CD14-positive monocyte (primary cell): ENCODE measurements around the gene CNRIP1. TPM values are rescaled to one million over a fixed set of nuclear protein-coding genes. Genes with fewer than 3 reads are reported as not detected.

Experiments
- DNase-seq, 3 donors: peaks; one replicate each; pipeline ENCODE4 v3.0.0-alpha.2; 2011 to 2022
- H2AFZ ChIP-seq: 2 replicates; pipeline ENCODE4 v1.6.0; 2012; ENCODE audit warnings: mild to moderate bottlenecking, low read depth, low read length, inconsistent platforms; ENCODE audit not compliant: insufficient read depth, poor library complexity, severe bottlenecking
- H3K27ac ChIP-seq, 2 donors: 1 replicate in 1 of 2; 2 replicates in 1 of 2; pipeline ENCODE4 v1.5.1; 2012 to 2013; ENCODE audit warnings: low read length in 2 of 2, control low read depth in 1 of 2, inconsistent platforms in 1 of 2, low read depth in 1 of 2, mild to moderate bottlenecking in 1 of 2
- H3K27me3 ChIP-seq, 2 donors: one replicate each; pipeline versions ENCODE4 v1.6.0 to v1.6.1; 2011 to 2013; ENCODE audit warnings: low read length in 2 of 2; ENCODE audit not compliant: control insufficient read depth in 2 of 2, insufficient read depth in 2 of 2
- H3K36me3 ChIP-seq, 2 donors: replicated peaks in 1 of 2; 1 replicate in 1 of 2; 2 replicates in 1 of 2; pipeline versions ENCODE4 v1.5.1 to v1.6.1; 2012 to 2013; ENCODE audit warnings: low read length in 2 of 2, control low read depth in 1 of 2, inconsistent platforms in 1 of 2, mild to moderate bottlenecking in 1 of 2; ENCODE audit not compliant: insufficient read depth in 2 of 2, control insufficient read depth in 1 of 2
- H3K4me1 ChIP-seq, 2 donors: 1 replicate in 1 of 2; 2 replicates in 1 of 2; pipeline versions ENCODE4 v1.5.1 to v1.6.1; 2012 to 2013; ENCODE audit warnings: low read length in 2 of 2, control low read depth in 1 of 2, inconsistent platforms in 1 of 2, mild to moderate bottlenecking in 1 of 2, moderate library complexity in 1 of 2; ENCODE audit not compliant: insufficient read depth in 2 of 2, control insufficient read depth in 1 of 2
- H3K4me2 ChIP-seq: replicated peaks from 2 replicates; pipeline ENCODE3; 2012; ENCODE audit warnings: low read length, moderate library complexity, mild to moderate bottlenecking; ENCODE audit not compliant: poor library complexity, severe bottlenecking; ENCODE audit errors: extremely low read depth
- H3K4me3 ChIP-seq, 3 experiments: fragments of 200-600 bp in 1 of 3; sonication (generic) in 1 of 3; replicated peaks in 1 of 3; 1 replicate in 2 of 3; 2 replicates in 1 of 3; pipeline ENCODE4 v1.5.1; 2011 to 2013; ENCODE audit warnings: low read length in 3 of 3, mild to moderate bottlenecking in 3 of 3, control low read depth in 2 of 3, low read depth in 2 of 3, inconsistent platforms in 1 of 3, moderate library complexity in 1 of 3
- H3K79me2 ChIP-seq: 2 replicates; pipeline ENCODE4 v1.6.0; 2012; ENCODE audit warnings: mild to moderate bottlenecking, control low read depth, inconsistent platforms, low read length, moderate library complexity; ENCODE audit not compliant: insufficient read depth
- H3K9ac ChIP-seq: 2 replicates; pipeline ENCODE4 v1.6.0; 2017; ENCODE audit warnings: low read length, mild to moderate bottlenecking; ENCODE audit not compliant: insufficient read depth, poor library complexity, severe bottlenecking
- H3K9me3 ChIP-seq, 2 donors: replicated peaks in 1 of 2; 1 replicate in 1 of 2; 2 replicates in 1 of 2; pipeline versions ENCODE4 v1.5.1 to v1.6.1; 2012 to 2013; ENCODE audit warnings: low read length in 2 of 2, control low read depth in 1 of 2; ENCODE audit not compliant: control insufficient read depth in 1 of 2, insufficient read depth in 1 of 2
- H4K20me1 ChIP-seq: 2 replicates; pipeline ENCODE4 v1.6.0; 2012; ENCODE audit warnings: mild to moderate bottlenecking, low read length, control low read depth, moderate library complexity; ENCODE audit not compliant: insufficient read depth
- H3K27ac Mint-ChIP-seq, 7 donors: one replicate each; pipeline ENCODE4 v1.8.0; 2020; ENCODE audit warnings: mild to moderate bottlenecking in 7 of 7, mixed read lengths in 7 of 7, moderate library complexity in 6 of 7, inconsistent platforms in 2 of 7
- H3K27me3 Mint-ChIP-seq, 3 donors: one replicate each; pipeline ENCODE4 v1.8.0; 2021 to 2022; ENCODE audit warnings: low read depth in 3 of 3, mild to moderate bottlenecking in 3 of 3, mixed read lengths in 3 of 3, moderate library complexity in 3 of 3, inconsistent platforms in 1 of 3
- H3K36me3 Mint-ChIP-seq, 2 donors: one replicate each; pipeline ENCODE4 v1.8.0; 2020; ENCODE audit warnings: mixed read lengths in 2 of 2, inconsistent platforms in 1 of 2, mild to moderate bottlenecking in 1 of 2
- H3K4me1 Mint-ChIP-seq: one replicate; pipeline ENCODE4 v1.8.0; 2020; ENCODE audit warnings: mild to moderate bottlenecking, mixed read lengths
- H3K4me3 Mint-ChIP-seq, 2 donors: one replicate each; pipeline ENCODE4 v1.8.0; 2020; ENCODE audit warnings: mild to moderate bottlenecking in 2 of 2, mixed read lengths in 2 of 2, moderate library complexity in 1 of 2
- H3K9me3 Mint-ChIP-seq, 7 donors: one replicate each; pipeline ENCODE4 v1.8.0; 2020 to 2022; ENCODE audit warnings: mixed read lengths in 7 of 7, mild to moderate bottlenecking in 6 of 7, moderate library complexity in 6 of 7, inconsistent platforms in 2 of 7
- WGBS: methylation state at CpG from one replicate; pipeline ENCODE4 v1.1.5; 2013; ENCODE audit warnings: missing lambda C conversion rate; ENCODE audit not compliant: insufficient coverage; 5-methylcytosine and 5-hydroxymethylcytosine counted together
- intact Hi-C, 2 donors: fragments of 100-400 bp; cut with micrococcal nuclease; formaldehyde crosslinking; loops; one replicate each; pipeline versions ENCODE4 v1.15.0 to v1.15.1; 2023
- polyA plus RNA-seq, 3 donors: library from polyadenylated mRNA; depleted of rRNA in 1 of 3; unstranded in 2 of 3; stranded (reverse) in 1 of 3; fragments of 300-500 nt in 2 of 3; fragments of >200 nt in 1 of 3; fragmentation: Illumina TruSeq in 2 of 3; gene quantifications; 1 replicate in 2 of 3; 2 replicates in 1 of 3; pipeline ENCODE4 v1.2.3, GENCODE V29; 2012 to 2021
- TF ChIP-seq, protein P1 (sequence below): fragments of 200-600 bp; IDR thresholded peaks from one replicate; pipeline ENCODE4 v1.8.0; 2022; ENCODE audit warnings: antibody characterized with exemption, mild to moderate bottlenecking

The CNRIP1 gene
- polyA plus RNA-seq, 3 donors: 0.09 to 0.53 (median 0.17) TPM

DNA sequence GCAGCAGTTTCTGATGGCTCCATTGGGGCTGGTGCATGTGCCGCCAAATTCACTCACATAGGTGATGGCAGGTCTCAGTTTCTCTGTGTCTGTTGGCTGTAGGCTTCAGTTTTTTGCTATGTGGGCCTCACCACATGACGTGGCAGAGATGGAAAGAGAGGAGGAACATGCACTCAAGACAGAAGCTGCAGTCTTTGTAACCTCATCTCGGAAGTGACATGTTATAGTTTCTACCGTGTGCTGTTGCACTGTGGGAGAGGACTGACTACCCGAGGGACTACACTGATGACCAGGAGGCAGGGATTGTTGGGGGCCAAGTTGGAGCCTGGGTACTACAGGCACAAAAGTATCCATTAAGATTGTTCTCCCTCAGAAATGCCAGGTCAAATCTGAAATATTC is 9.2 kb upstream of the CNRIP1 start:
- TF ChIP-seq, protein P1, sequence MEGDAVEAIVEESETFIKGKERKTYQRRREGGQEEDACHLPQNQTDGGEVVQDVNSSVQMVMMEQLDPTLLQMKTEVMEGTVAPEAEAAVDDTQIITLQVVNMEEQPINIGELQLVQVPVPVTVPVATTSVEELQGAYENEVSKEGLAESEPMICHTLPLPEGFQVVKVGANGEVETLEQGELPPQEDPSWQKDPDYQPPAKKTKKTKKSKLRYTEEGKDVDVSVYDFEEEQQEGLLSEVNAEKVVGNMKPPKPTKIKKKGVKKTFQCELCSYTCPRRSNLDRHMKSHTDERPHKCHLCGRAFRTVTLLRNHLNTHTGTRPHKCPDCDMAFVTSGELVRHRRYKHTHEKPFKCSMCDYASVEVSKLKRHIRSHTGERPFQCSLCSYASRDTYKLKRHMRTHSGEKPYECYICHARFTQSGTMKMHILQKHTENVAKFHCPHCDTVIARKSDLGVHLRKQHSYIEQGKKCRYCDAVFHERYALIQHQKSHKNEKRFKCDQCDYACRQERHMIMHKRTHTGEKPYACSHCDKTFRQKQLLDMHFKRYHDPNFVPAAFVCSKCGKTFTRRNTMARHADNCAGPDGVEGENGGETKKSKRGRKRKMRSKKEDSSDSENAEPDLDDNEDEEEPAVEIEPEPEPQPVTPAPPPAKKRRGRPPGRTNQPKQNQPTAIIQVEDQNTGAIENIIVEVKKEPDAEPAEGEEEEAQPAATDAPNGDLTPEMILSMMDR: no peak
- WGBS: 67% methylated on average over 4 of the region's 5 CpGs
- no peak for DNase-seq
- intact Hi-C loops: no loop called here
- Histone ChIP-seq H3K4me2 (no peak overlapping the region), H2AFZ (no peak overlapping the region), H3K4me3 (no peak overlapping the region), H3K27me3 (no peaks in the 10 kb centered on the region), H3K4me1 (no peaks in the 10 kb centered on the region), H3K9ac (no peak overlapping the region), H3K79me2 (no peaks in the 10 kb centered on the region), H4K20me1 (no peaks in the 10 kb centered on the region), H3K9me3 (no peaks in the 10 kb centered on the region), H3K27ac (no peak overlapping the region), H3K36me3 (no peaks in the 10 kb centered on the region)
- Mint-ChIP-seq H3K27me3 (peaks cover 0 to 1% (median 1%) of the 10 kb centered on the region in 3 donors), H3K9me3 (peaks cover 0 to 2% (median 0%) of the 10 kb centered on the region in 7 donors), H3K4me3 (no peak overlapping the region), H3K4me1 (no peaks in the 10 kb centered on the region), H3K36me3 (no peaks in the 10 kb centered on the region), H3K27ac (no peak overlapping the region)

- TF ChIP-seq, protein P1: no peak
- Mint-ChIP-seq H3K27ac (no peak overlapping the region), H3K27me3 (peaks cover 4 to 17% (median 13%) of the 10 kb centered on the region in 3 donors), H3K4me1 (peaks cover 5% of the 10 kb centered on the region), H3K36me3 (peaks cover 0 to 2% of the 10 kb centered on the region in 2 donors), H3K4me3 (no peak overlapping the region), H3K9me3 (peaks cover 0 to 2% (median 0%) of the 10 kb centered on the region in 7 donors)
- no peak overlapping the region for H3K4me3 ChIP-seq
- no peaks in the 10 kb centered on the region for H4K20me1 ChIP-seq
- no peak overlapping the region for H2AFZ ChIP-seq
- 97% methylated on average over 3 of the region's 3 CpGs for WGBS
- H3K27ac ChIP-seq: no peak overlapping the region
- DNase-seq: no peak
- H3K9me3 ChIP-seq: no peaks in the 10 kb centered on the region
- no peak overlapping the region for H3K9ac ChIP-seq
- no peaks in the 10 kb centered on the region for H3K36me3 ChIP-seq
- H3K4me1 ChIP-seq: peaks cover 4 to 5% of the 10 kb centered on the region in 2 donors
- peaks cover 8 to 15% of the 10 kb centered on the region in 2 donors for H3K27me3 ChIP-seq
- H3K4me2 ChIP-seq: no peak overlapping the region
- intact Hi-C loops: no loop called here
- H3K79me2 ChIP-seq: no peaks in the 10 kb centered on the region
Measured at GRCh38 chr2:68325056-68325455, 5.3 kb upstream of the CNRIP1 start.
